HK-2 (cell line): ENCODE results near the gene CUEDC1.
A peak's percentile ranks its signal among the peaks of the same experiment; 100 is the strongest.

Source experiments
- DNase-seq: peaks from one replicate; pipeline ENCODE4 v3.0.0-alpha.2; 2018; ENCODE audit not compliant: unreplicated experiment

Gene CUEDC1

DNA sequence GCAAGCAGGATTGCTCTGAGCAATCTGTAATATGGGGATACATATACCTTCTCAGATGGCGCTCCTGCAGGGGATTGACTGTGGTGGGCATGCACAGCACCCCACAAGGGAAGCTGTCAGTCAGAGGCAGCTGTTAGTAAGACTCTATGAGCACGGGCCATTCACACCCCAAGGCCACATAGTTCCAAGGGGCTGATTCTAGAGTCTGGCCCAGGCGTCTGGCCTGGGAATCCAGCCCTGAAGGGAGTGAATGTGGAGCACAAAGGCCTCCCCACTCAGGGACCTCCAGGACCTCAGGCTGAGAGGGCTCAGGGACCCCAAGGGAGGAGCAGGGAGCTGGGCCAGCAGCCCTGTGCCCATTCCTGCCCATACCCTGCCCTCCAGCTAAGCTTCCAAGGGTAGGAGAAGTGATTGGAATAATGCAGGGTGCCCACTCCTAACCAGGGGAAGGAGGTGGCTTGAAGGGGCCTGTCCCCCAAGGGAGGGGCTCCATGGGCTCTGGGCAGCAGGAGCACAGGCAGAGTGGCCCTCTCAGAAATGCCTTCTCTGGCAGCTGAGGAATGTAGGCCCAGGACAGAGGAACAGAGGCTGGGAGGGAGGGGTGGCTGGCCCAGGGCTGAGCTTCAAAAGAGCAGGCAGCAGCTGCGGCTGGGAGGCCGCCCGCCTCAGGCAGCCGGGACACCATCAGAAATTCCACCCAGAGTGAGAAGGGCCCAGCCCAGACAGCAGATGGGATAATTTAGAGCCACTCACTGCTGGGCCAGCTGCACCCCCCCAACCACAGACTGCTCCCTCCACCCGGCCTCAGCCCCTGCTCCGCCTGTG lies 56.5 kb downstream of the CUEDC1 start:
- no peak for DNase-seq

GRCh38 chr17:57895382-57896060 lies 59.7 kb downstream of the CUEDC1 start:
- no peak for DNase-seq

DNA sequence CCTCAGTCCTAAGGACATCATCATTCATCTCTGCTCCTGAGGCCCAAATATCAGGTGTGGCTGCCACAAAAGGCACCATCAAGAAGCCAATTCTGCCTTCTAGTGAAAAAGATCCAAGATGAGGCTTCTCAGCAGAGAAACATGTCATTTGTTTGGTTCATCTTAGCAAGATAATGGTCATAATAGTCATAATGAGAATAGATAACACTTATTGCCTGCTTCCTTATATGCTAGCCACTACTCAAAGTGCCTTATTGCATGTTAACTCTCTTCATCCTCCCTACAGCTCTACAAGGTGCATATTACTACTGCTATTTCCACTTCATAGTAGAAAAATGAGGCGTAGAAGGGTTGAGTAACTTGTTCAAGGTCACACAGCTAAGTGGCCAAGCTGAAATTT lies 60.4 kb downstream of the CUEDC1 start:
- no peak for DNase-seq

DNA sequence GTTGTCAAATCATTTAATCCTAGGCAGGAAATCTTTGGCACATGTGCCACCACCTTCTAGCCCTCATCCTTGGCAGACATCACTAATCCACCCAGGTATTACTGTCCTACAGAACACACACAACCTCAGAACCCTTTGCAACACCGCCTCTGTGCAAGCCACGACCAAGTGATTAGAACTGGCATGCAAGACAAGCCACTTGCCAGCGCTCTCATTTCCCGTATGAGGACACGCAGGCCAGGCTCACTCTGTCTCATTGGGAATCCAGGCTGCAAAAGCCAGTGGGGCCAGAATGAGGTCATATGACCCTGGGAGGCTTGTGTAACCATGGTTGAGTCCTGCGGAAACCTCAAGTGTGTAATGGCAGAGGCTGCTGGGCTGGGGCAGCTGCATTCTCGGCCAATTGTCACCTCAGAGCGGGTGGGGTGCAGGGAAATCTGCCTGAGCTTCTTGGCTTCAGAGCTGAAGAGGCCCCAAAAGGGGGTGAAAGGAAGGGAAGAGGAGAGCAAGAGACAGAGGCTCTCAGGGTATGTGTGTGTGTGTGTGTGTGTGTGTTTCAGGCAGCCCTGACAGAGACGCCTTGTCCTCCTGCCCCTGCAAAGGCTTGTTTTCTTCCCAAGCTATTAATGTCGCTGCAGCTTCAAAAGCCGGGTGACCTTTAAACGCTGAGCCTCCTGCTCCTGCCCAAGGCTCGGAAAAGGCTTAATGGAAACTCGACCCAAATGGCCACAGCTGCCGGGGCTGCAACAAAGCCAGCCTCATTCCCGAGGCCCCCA lies 62.2 kb downstream of the CUEDC1 start:
- DNase-seq = peak; percentile 95

- peak; percentile 88 for DNase-seq
Observed at GRCh38 chr17:57892146-57892819, 62.9 kb downstream of the CUEDC1 start.

DNA sequence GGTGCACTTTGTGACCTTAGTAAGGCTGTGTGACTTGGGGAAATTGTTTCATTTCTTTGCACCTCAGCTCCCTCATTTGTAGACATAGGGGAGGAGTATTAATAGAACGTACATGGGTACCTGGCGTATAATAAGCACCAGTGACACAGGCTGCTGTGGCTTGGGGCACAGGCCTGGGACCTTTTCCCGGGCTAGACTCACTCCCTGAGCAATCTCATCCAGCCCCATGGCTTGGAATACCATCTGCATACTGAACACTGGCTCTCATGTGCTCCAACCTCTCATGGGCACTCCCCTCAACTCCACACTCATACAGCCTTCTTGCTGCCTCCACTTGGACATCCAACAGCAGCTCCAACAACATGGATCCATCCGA lies 64.4 kb downstream of the CUEDC1 start:
- no peak for DNase-seq

- peak; percentile 71 for DNase-seq
Observed at GRCh38 chr17:57889892-57890856, 65.0 kb downstream of the CUEDC1 start.

DNA sequence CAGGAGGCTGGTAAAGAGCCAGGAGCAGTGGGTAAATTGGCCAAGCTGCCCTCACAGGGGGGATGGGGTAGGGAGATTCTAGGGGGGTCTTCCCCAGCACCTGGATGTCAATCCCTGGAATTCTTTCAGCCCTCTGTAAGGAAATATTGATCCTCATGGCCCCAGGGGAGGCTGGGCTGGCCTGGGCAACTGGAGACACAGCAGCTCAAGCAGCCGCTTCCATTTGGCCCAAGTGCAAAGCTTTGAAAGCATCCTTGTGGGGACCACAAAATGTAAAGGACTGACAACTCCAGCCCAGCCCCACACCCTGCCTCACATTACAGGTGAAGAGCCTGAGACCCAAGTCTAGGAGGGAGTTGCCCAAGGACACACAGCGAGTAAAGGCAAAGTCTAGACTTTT lies 66.0 kb downstream of the CUEDC1 start:
- no peak for DNase-seq

GRCh38 chr17:57888311-57889216 lies 66.6 kb downstream of the CUEDC1 start:
- DNase-seq = no peak

DNA sequence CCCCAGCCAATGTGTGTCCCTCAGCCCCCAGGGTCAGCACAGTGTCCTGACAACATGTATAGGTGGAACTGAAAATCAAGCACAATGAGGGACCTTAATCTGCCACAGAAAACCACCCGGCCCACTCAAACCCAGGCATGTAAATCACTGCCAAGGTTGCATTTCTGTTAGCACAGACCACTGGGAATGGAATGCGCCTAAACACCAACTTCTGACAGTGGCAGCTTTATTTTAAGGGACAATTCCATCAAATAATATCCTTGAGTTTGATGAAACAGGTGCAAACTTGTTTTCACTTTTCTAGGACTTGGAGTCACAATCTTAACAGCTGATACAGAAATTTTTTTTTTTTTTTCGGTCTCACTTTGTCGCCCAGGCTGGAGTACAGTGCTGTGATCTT lies 68.1 kb downstream of the CUEDC1 start:
- DNase-seq = no peak

DNA sequence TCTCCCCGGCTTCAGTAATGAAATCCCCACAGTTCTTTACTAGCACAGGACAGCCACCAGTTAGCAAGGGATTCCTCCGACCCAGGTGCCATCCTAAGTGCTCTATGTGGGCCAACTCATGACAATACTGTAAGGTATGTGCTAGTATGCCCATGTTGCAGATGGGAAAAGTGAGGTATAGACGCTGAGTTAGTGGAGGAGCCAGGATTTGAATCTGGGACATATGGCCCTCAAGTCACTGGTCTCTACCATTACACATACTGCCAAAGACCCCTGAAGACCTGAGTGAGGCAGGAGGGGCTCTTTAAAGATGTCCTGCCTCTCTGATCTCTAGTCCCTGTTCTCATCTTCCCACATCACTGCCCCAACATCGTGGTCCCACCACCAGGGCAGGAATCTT lies 69.2 kb downstream of the CUEDC1 start:
- no peak for DNase-seq

- DNase-seq = no peak
Observed at GRCh38 chr17:57885148-57885915, 69.9 kb downstream of the CUEDC1 start.

DNA sequence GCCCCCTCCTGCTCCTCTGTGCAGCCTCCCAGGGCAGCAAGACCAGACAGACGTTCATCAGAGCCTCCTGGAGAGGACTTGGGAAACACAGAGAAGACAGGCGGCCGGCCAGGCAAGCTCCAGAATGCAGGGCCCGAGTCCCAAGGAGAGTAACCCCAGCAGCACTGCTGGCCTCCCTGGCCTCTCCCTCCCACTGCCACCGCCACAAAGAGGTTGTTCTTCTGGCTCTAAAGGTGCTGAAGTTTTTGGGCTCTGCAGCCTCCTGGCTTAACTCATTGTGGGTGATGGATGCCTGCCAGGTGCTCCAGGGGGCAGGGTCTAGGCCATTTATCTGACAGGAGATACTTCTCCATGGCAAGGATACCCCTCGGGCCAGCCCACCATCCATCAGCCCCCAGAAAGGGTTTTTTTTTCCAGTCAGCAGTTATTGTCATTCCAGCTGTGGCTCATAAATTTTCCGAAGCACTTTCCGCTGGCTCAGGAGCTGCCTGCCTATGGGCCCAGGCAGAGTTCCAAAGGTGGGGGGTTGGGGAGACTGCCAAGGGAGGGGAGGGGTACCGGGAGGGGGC lies 73.3 kb downstream of the CUEDC1 start:
- no peak for DNase-seq

GRCh38 chr17:57881143-57881542 lies 74.1 kb downstream of the CUEDC1 start:
- no peak for DNase-seq

GRCh38 chr17:57880086-57880456 lies 75.1 kb downstream of the CUEDC1 start:
- DNase-seq = no peak

GRCh38 chr17:57879437-57880085 lies 75.7 kb downstream of the CUEDC1 start:
- no peak for DNase-seq

GRCh38 chr17:57877803-57878377 lies 77.3 kb downstream of the CUEDC1 start:
- DNase-seq = no peak

DNA sequence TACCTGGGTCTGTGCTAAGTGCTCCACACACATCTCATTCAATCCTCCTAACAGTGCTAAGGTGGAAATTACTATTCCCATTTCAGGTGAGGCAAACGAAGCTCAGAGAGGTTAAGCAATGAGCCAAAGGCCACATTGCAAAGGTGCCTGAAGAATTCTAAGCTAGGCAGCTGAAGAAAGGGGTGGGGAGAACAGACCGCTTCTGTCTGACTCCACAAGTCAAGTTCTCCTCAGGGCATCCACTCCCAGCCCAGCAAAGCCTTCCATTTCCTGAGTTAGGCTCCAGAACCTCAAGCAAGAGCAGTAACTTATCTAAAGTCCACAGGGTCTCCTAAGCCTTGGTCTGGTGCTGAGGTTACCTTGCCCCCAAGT lies 78.4 kb downstream of the CUEDC1 start:
- no peak for DNase-seq
